ENCODE results near the gene CARNS1. TPM values are rescaled to one million over a fixed set of nuclear protein-coding genes. Genes with fewer than 3 reads are reported as not detected.

CARNS1 gene
- total and polyA plus RNA-seq, 9 of the 15 experiments (the other 6 are each of a cell fraction or from before 2014, with no cell fraction given) = 0.01 to 0.18 (median 0.06) TPM; not detected in 3

- no peak for TF ChIP-seq ZNF318 (IDR thresholded peaks at IDR 0.05; ENCODE audit: borderline replicate concordance in 1 of 2, low read depth in 1 of 2)
- TF ChIP-seq BCL6 (CRISPR knock-in tag; IDR thresholded peaks at IDR 0.05) = no peak
- TF ChIP-seq JUNB (CRISPR knock-in tag; conservative IDR thresholded peaks at IDR 0.05) = no peak
- TF ChIP-seq ZNF655 (CRISPR knock-in tag; IDR thresholded peaks at IDR 0.05) = no peak
- TF ChIP-seq MYC (IDR thresholded peaks at IDR 0.05; ENCODE audit: low read depth, low read length) = peak; percentile 79
- TF ChIP-seq MYC (CRISPR knock-in tag; IDR thresholded peaks at IDR 0.05; ENCODE audit: borderline replicate concordance, low read depth) = no peak
- TF ChIP-seq BHLHE40 (IDR thresholded peaks at IDR 0.05; ENCODE audit: low read length) = peak; percentile 32; the same call in 1 of the 2 replicates
- TF ChIP-seq ZNF124 (CRISPR knock-in tag; IDR thresholded peaks at IDR 0.05) = no peak
- TF ChIP-seq IRF1 (CRISPR knock-in tag; IDR thresholded peaks at IDR 0.05; ENCODE audit: borderline replicate concordance) = no peak
- TF ChIP-seq NR2C1 (IDR thresholded peaks at IDR 0.05) = peak; percentile 39; the same call in 1 of the 2 replicates
- peak; percentile 78 for TF ChIP-seq NR2C1 (tag; IDR thresholded peaks at IDR 0.05)
- TF ChIP-seq LCOR (CRISPR knock-in tag; IDR thresholded peaks at IDR 0.05) = 0 out of 2 replicates have a peak, but pooled peaks have one; percentile 74
- TF ChIP-seq CEBPB (tag; IDR thresholded peaks at IDR 0.05) = peak; percentile 77
- no peak for TF ChIP-seq BCOR (IDR thresholded peaks at IDR 0.05)
- TF ChIP-seq PTBP1 (IDR thresholded peaks at IDR 0.05; ENCODE audit: low read depth, low read length) = no peak
- no peak for TF ChIP-seq ZNF324 (CRISPR knock-in tag; IDR thresholded peaks at IDR 0.05)
- TF ChIP-seq CBFA2T2 (conservative IDR thresholded peaks at IDR 0.05) = no peak
- TF ChIP-seq PYGO2 (tag; IDR thresholded peaks at IDR 0.05) = no peak
Observed at GRCh38 chr11:67428052-67429001, 12.8 kb downstream of the CARNS1 start, which contains the start of gene RPS6KB2 (continued).

All from K562 (cell line).